Effector CD4-positive, alpha-beta T cell (primary cell): ENCODE results near the gene CLEC10A.
"Not testable (repeated sequence)": the region's sequence is repeated elsewhere in the genome, so short reads cannot be mapped to it uniquely, and the experiment has no call there.

Experiments used
- DNase-seq: peaks from one replicate; pipeline ENCODE4 v3.0.0-alpha.2; 2020

CLEC10A gene

DNA sequence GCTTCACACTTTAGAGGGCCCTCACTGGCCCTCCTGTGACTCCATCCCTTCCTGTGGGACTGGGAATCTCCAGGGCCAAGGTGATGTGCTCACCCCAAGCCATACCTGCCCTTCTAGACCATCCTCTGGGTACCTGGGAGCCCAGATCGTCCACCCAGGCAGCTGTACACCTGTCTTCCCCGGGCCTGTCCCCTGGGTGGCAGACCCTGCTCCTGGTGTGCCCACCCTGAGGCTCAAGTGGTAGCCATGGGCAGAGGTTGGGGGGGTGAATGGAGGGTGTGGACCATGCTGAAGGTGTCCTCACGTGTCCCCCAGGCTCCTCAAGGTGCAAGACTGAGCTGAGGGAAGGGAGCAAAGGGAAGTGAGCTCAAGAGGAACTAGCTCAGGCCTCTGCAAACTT is 9.3 kb downstream of the CLEC10A start:
- DNase-seq: no peak

DNA sequence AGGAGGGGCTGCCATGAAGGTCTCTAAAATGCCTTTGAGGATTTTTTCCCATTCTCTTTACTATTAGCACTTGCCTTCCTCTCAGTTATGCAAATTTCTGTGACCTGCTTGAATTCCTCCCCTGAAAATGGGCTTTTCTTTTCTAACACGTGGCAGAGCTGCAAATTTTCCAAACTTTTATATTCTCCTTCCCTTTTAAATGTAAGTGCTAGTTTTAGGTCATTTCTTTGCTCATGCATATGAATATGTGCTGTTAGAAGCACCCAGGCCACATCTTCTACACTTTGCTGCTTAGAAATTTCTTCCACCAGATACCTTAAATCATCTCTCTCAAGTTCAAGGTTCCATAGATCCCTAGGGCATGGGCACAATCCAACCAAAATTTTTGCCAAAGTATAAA is 11.8 kb downstream of the CLEC10A start:
- no peak for DNase-seq

DNA sequence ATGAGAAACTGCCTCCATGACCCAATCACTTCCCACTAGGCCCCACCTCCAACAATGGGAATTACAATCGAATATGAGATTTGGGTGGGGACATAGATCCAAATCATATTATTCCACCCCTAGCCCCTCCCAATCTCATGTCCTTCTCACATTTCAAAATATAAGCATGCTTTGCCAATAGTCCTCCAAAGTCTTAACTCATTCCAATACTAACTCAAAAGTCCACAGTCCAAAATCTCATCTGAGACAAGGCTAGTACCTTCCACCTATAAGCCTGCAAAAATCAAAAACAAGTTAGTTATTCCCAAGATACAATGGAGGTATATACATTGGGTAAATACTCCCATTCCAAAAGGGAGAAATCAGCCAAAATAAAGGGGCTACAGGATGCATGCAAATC is 12.9 kb downstream of the CLEC10A start:
- DNase-seq: no peak

DNA sequence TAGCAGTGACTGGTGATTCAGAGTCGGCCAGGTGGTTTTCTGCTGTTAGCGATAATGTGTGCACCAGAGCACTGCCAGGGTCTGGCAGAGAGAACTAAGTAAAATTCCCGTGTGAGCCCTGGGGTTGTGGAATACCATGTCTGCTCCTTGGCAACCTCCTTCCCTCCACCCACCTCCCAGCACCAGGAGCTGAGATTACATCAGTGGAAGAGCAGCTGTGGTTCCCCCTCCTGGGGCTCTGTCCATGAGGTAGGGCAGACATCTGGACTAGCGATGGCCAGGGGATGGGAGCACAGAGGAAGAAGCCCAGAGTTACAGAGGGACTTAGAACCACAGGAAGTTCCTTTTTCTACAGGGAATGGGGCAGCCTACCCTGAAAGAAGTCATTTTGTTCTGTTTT is 15.8 kb downstream of the CLEC10A start:
- no peak for DNase-seq

DNA sequence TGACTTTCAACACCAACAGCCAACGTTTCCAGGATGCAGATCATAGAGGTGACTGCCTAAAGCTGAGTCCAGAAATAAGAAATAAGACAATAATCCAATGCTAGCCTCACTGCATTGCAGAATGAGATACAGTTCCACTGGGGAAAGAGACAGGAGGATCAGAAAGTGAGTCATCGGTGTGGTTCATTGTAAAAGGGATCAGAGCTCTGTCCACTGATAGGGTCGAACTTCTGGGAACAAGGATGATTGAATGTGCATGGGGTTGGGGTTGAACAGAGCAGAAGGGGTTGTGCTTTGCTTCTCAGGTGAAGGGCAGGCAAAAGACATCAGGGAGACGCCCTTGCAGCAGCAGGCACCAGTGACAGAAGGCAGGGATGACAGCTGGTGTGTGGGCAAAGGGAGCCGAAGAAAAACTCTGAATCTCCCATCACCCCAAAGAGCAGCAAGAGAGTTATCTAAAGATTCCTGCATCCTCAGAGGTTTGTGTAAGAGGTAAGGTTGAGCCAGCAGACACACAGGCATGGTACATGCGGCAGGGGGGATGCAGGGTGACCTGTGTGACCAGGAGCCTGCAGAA is 16.4 kb downstream of the CLEC10A start:
- no peak for DNase-seq

DNA sequence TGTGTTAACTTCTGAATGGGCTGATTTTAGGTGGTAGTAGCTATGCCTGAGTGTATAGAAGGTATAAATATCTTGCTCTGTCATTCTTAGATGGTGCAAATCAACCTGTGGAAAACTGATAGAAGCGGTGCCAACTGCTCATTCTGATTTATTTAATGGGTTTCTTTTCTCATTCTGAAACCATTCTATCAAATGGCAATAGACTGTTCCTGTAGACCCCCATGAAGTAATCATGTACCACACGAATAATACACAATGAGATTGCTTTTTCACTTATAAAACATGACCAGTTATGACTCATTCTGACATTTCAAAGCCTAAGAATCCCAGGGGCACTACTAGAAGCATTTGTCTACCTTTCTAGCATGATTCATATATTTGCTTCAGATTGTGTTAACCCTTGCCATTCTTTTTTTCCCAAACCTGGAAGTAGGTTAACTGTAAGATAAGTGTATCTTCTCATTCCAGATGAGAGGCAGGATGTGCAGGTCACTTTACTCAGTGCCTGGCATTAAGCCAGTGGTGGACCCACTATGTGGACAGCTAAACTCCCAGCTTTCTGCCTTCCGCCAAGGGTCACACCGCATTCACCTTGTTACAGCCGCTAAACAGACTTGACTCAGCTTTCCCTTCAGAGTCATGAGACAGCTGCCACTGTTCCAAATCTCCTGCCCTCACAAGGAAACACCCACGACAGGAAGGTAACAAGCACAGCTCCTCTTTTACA is 19.7 kb downstream of the CLEC10A start:
- DNase-seq: no peak

DNA sequence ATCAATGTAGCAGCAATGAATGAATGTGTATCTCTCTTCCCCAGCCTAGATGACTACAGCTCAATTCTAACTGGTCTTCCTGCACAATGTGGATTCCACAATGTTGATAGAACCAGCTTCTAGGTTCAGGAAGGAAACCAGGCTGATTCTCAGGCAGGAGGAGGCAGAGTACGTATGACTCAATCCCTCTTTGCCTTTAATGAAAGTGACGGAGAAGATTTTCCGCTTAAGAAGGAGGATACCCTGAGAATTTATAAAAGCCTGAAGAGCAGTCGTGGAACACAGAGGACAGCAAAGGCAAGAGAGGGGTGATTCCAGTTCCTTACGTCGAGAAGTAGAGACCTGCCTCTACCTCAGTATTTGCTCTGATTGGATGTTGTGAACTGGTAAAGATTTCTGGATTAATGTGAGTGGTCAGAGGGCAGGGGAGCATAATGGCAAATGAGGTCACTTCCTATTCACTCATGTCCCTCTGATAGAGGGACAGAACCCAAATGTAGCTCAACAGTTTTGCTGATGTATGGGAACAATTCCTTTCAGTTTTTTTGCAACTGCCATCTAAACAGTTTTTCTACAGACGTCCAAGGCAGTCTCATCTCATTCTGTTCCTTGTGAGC is 21.1 kb downstream of the CLEC10A start:
- no peak for DNase-seq

DNA sequence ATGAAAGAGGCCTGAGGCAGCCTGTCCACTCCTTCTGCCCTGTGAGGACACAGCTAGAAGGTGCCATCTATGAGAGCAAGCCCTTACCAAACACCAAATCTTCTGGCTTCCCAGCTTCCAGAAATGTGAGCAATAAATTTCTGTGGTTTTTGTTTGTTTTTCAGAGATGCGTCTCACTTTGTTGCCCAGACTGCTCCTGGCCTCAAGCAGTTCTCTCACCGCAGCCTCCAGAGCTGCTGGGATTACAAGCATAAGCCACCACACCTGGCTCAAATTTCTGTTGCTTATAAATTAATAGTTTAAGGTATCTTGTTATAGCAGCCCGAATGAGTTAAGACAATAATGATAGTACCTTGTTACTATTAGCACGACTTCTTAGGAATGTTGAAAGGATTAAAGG is 23.7 kb downstream of the CLEC10A start:
- DNase-seq: no peak

DNA sequence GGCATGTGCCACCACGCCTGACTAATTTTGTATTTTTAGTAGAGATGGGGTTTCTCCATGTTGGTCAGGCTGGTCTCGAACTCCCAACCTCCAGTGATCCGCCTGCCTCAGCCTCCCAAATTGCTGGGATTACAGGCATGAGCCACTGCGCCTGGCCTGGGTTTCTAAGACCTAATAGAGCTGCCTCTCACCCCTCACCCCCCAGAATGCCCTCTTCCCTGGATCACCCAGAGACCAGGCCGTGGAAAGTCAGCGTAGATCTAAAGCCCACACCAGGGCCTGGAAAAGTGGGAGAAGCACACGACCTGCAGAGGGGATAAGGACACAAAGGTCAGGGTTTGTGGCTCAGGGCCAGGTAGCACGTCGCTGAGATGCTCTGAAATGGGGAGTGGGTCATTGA is 29.5 kb downstream of the CLEC10A start:
- not testable (repeated sequence) for DNase-seq

DNA sequence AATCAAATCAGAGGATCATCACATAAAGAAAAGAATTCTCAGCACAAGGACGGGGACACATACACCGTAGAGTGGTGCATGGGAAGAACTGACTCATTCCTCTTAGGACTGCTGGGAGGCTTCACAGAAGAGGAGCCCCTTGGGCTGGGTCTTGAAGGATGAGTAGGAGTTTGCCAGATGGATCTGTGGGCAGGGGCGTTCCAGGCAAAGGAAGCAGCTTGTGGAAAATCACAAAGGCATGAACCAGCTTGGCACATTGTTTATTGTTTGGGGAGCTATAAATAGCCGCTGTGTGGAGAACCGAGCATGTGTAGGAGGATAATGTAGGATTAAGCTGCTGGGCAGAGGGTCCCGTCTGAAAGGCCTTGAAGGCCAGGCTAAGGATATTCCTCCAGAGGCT is 31.1 kb downstream of the CLEC10A start:
- DNase-seq: no peak

DNA sequence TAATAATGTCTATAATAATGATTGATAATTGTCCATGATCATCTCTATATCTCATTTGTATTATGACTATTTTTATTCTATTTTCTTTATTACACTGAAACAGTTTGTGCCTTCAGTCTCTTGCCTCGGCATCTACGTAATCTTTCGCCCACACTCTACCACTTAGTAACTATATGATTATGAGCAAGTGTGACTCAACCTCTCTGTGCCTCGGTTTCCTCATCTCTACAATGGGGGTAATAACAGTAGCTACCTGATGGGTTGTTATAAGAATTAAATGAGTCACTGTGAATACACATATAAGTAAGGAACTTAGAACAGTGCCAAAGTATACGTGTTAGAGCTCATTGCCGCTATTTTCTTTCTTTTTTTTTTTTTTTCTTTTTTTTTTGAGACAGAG is 32.5 kb downstream of the CLEC10A start:
- DNase-seq: no peak

DNA sequence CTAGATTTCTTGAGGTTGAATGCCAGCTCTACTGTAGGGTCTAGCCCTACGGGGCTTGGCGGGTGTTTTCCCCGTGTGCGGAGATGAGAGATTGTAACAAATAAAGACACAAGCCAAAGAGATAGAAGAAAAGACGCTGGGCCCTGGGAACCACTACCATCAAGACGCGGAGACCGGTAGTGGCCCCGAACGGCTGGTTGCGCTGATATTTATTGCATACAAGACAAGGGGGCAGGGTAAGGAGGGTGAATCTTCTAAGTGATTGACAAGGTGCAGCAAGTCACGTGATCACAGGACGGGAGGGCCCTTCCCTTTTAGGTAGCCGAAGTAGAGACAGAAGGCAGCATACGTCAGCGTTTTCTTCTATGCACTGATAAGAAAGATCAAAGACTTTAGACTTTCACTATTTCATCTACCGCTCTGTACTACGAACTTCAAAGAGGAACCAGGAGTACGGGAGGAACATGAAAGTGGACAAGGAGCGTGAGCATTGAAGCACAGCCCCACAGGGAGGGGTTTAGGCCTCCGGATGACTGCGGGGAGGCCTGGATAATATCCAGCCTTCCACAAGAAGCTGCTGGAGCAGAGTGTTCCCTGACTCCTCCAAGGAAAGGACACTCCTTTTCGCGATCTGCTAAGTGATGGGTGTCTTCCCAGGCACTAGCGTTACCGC is 33.2 kb downstream of the CLEC10A start:
- DNase-seq: peak; percentile 77

DNA sequence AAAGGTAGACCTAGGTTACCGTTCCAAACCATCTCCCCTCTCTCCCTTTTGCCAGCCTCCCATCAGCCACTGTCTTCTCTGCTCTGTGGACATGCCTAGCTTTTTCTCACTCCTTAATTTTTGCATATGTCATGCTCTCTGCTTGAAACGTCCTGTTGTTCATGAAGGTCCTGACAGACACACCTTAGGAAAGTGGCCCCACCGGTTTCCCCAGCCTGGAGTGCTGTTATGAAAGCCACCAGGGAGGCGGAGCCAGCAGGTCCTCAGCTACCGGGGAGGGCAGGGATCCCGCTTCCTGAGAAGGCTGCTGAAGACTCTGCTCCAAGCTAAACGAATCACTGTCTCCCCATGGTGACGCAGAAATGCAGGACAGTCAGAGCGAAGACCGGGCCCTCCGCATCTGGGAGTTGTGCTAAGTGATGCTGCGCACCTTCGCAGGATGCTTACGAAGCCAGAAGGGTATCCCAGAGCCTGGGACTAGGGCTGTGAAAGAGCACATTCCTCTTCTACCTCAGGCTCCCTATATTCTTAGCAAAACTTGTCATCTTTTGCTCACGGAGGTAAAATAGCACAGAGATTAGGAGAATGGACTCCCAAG is 33.8 kb downstream of the CLEC10A start:
- peak; percentile 20 for DNase-seq

DNA sequence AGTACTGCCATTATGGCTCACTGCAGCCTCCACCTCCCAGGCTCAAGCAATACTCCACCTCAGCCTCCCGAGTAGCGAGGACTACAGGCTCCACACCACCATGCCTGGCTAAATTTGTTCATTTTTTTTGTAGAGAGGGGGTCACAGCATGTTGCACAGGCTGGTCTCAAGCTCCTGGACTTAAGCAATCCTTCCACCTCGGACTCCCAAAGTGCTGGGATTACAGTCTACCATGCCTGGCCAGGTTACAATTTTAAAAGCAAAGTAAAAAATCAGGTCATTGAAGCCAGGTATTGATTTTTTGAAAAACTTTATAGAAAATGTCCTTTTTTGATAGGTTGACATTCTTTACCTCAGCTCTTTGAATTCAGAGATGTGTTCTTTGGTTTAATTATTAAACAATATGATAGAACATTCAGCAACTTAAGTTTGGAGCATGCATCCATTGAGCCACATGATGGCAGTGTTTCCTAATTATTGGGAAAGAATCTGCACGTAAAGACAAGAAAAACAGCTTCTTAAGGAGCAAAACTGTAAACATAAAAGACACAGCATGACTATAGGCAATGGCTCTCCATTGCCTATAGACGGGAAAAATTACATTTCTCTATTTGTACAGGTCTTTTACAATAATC is 34.4 kb downstream of the CLEC10A start:
- DNase-seq: peak; percentile 45

DNA sequence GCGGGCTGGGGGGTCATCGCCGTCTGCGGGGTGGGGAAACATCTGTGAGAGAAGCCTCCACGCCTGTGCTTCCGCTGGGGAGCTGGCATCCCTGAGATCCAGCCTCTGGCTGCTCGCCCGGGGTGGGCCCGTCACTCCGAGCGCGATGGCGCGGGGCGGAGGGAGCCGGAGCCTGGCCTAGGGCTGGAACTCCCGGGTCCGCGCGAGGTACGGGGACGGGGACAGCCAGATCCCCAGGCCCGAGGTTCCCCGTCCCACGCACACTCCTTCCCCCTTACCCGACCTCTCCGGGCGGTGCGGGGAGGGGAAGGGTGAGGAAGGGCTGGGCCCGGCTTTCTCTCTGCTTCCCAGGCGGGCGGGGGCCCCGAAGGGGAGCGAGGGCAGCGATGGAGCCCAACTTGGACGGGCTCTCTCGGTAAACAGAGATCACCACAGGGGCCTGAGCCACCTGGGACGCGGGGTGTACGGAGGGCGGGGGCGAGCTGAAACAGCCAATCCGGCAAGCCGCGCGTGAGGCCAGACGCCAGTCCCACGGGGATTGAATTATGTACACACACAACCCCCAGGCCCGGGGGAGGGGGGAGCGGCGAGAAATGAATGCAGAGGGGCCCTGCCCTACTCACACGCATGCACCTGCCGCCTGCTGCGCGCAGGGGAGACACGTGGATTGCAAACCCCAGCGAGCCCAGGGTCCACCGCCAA is 36.4 kb downstream of the CLEC10A start, which contains the start of gene SLC16A11:
Gene SLC16A11, minus strand, starts transcription at position 596 of the 702 bp plus-strand sequence. Its CDS starts 579 bp downstream, at position 17.
- no peak for DNase-seq

DNA sequence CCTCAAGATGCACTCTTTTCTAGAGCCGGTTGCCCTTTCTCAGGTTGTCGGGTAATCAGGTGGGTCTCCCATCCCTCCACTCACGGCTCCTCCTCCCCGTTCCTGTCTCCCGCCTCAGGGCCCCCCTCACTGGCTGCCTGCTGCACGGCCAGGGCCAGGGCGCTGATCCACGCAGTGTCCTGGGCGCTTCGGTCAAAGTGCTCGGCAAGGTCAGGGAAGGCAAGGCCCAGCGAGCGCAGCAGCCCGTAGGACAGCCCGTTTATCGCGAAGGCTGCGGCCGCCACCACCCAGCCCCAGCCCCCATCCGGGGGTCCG is 36.9 kb downstream of the CLEC10A start:
- DNase-seq: no peak

DNA sequence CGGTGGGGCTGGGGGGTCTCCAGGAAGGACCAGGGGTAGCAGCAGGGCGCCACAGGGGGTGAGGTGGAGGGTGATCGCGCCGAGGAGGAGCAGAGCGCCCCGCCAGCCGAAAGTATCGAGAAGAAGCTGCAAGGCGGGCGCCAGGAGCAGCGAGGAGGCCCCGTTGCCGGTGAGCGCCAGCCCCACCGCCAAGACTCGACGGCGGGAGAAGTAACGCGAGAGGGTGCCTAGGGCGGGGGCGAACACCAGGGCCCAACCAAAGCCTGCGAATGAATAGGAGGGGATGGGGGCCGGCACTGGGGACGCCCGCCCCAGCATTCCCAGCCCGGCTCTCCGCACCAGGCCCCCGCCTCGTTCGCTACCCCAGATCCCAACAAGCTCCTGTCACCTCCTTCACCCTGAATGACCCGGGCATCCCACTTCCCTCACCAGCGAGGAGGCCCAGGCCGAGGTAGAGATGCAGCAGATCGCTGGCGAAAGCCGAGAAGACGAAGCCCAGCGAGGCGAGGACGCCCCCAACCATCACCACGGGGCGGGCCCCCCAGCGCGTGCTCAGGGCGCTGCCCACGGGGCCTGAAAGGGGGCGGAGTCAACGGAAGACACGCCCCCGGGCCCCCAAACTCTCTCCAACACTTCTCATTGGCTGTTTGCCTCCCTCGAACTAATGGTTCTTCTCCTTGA is 37.4 kb downstream of the CLEC10A start:
- DNase-seq: peak; percentile 29

DNA sequence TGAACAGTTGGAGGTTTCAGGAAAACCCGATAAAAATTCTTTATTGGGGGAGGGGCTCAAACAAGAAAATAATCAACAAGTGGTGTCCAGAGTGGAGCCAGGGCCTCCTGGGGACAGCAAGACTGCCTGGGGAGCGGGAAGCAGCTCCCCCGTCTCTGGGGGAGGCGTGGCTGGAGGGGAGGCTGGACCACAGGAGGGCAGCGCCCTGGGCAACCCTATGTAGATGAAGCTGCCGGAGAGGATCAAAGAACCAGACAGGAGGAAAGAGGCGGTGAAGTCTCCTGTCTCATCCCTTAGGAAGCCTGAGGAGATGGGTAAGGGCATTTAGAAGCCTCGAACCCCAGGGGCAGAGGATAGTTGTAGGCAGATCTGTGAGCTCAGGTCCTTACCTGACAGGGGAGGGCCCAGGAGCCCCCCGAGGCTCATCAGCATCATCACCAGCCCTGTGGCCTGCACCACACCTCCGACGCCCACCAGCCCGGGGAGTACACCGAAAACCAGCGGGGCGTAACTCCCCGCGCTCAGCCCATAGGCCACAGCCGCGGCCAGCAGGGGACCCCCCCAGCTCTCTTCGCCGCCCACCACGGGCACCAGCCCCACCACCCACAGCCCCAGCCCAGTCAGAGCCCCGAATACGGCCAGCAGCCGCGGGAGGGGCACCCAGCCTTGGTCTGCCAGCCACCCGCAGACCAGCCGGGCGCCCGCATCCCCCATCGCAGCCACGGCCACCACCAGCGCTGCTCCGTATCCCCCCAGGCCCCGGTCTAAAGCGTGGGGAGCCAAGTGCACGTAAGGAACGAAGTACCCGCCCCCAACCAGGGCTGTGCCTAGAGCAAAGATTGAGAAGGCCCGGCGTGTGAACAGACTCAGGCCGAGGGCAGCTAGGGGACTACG is 38.2 kb downstream of the CLEC10A start:
- DNase-seq: no peak

DNA sequence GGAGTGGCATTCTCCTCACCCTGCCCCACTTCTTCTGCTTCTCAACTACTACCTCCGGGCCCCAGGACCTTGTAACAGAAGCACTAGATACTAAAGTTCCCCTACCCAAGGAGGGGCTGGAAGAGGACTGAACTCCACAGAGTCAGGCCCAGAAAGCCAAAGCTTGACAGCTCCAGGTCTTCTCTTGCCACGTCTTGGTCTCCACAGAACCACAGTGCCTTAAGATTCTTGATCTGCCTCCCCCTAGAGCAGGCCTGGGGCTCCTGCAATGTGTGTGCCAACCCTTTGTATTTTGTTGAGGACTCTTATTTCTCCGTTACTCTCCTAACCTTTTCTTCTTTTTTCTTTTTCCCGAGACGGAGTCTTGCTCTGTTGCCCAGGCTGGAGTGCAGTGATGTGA is 40.2 kb downstream of the CLEC10A start:
- no peak for DNase-seq

DNA sequence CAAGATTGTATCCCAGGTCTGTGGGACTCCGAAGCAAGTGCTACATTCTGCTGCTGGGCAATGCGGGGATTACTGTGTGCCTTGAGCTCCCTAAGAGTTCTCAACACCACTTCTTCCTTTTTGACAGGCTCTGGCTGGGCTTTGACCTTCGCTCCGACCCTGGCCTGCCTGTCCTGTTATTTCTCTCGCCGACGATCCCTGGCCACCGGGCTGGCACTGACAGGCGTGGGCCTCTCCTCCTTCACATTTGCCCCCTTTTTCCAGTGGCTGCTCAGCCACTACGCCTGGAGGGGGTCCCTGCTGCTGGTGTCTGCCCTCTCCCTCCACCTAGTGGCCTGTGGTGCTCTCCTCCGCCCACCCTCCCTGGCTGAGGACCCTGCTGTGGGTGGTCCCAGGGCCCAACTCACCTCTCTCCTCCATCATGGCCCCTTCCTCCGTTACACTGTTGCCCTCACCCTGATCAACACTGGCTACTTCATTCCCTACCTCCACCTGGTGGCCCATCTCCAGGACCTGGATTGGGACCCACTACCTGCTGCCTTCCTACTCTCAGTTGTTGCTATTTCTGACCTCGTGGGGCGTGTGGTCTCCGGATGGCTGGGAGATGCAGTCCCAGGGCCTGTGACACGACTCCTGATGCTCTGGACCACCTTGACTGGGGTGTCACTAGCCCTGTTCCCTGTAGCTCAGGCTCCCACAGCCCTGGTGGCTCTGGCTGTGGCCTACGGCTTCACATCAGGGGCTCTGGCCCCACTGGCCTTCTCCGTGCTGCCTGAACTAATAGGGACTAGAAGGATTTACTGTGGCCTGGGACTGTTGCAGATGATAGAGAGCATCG is 41.8 kb downstream of the CLEC10A start:
- DNase-seq: no peak
